HG03039 (cell line): ENCODE results near the gene RGS19.

Source experiments
- ATAC-seq: cut with Tn5 transposase; IDR thresholded peaks from one replicate; pipeline ENCODE4 v1.9.1; 2021; ENCODE audit warnings: mild to moderate bottlenecking, moderate library complexity; ENCODE audit not compliant: unreplicated experiment

The RGS19 gene

GRCh38 chr20:64108731-64109681, 29.7 kb upstream of the RGS19 start:
- no peak for ATAC-seq

- no peak for ATAC-seq
Observed at GRCh38 chr20:64107736-64108457, 28.6 kb upstream of the RGS19 start.

GRCh38 chr20:64106981-64107735, 27.8 kb upstream of the RGS19 start, which contains the start of gene NPBWR2:
TSS of gene NPBWR2 (minus strand) at chr20:64107565. CDS start at chr20:64106831, 734 bp downstream.
- ATAC-seq = no peak

- ATAC-seq = no peak
Observed at GRCh38 chr20:64106435-64106961, 27.2 kb upstream of the RGS19 start.

GRCh38 chr20:64105846-64106434, 26.6 kb upstream of the RGS19 start:
- ATAC-seq = no peak

- no peak for ATAC-seq
Observed at GRCh38 chr20:64104667-64105451, 25.5 kb upstream of the RGS19 start.

GRCh38 chr20:64103871-64104666, 24.8 kb upstream of the RGS19 start:
- no peak for ATAC-seq

- no peak for ATAC-seq
Observed at GRCh38 chr20:64102647-64103354, 23.5 kb upstream of the RGS19 start.

GRCh38 chr20:64101731-64102621, 22.7 kb upstream of the RGS19 start:
- no peak for ATAC-seq

GRCh38 chr20:64100946-64101688, 21.8 kb upstream of the RGS19 start:
- no peak for ATAC-seq

- ATAC-seq = no peak
Observed at GRCh38 chr20:64100566-64100888, 21.2 kb upstream of the RGS19 start.

GRCh38 chr20:64099880-64100565, 20.7 kb upstream of the RGS19 start:
- ATAC-seq = no peak

GRCh38 chr20:64099086-64099786, 19.9 kb upstream of the RGS19 start:
- no peak for ATAC-seq

GRCh38 chr20:64098471-64099013, 19.2 kb upstream of the RGS19 start:
- no peak for ATAC-seq

- ATAC-seq = no peak
Observed at GRCh38 chr20:64096535-64096934, 17.2 kb upstream of the RGS19 start.
